HFF-Myc (cell line): ENCODE measurements around the gene CRIM1.

ENCODE experiments used
- DNase-seq: peaks from one replicate; pipeline ENCODE4 v3.0.0-alpha.2; 2011; ENCODE audit warnings: low read depth; ENCODE audit errors: extremely low read depth
- H3K4me3 ChIP-seq: replicated peaks from 2 replicates; pipeline ENCODE4 v1.5.1; 2011; ENCODE audit warnings: low read depth, mild to moderate bottlenecking, control low read depth, low read length
- CTCF ChIP-seq: IDR thresholded peaks from 2 replicates; pipeline ENCODE4 v1.5.1; 2012; ENCODE audit warnings: mild to moderate bottlenecking, low read depth, low read length, control low read depth; ENCODE audit errors: missing control alignments

CRIM1 gene

GRCh38 chr2:36562973-36563532, 207.5 kb downstream of the CRIM1 start:
- no peak for TF ChIP-seq CTCF
- DNase-seq: no peak
- H3K4me3 ChIP-seq: no peak overlapping the region

- H3K4me3 ChIP-seq: no peak overlapping the region
- DNase-seq: no peak
- no peak for TF ChIP-seq CTCF
Observed at GRCh38 chr2:36564377-36564930, 208.9 kb downstream of the CRIM1 start.

- H3K4me3 ChIP-seq: no peak overlapping the region
- no peak for TF ChIP-seq CTCF
- no peak for DNase-seq
Observed at GRCh38 chr2:36565712-36566111, 210.1 kb downstream of the CRIM1 start.

GRCh38 chr2:36566887-36567286, 211.3 kb downstream of the CRIM1 start:
- no peak overlapping the region for H3K4me3 ChIP-seq
- no peak for TF ChIP-seq CTCF
- no peak for DNase-seq

GRCh38 chr2:36567711-36568408, 212.3 kb downstream of the CRIM1 start:
- TF ChIP-seq CTCF: no peak
- H3K4me3 ChIP-seq: no peak overlapping the region
- DNase-seq: no peak

- peak; percentile 31 for DNase-seq
- no peak overlapping the region; the same call in 1 of the 2 replicates for H3K4me3 ChIP-seq
- TF ChIP-seq CTCF: no peak
Observed at GRCh38 chr2:36568516-36569246, 213.1 kb downstream of the CRIM1 start.
